HG02981 (cell line): ENCODE data around the gene KCNK7.
A peak's percentile ranks its signal among the peaks of the same experiment; 100 is the strongest.
"Not testable (repeated sequence)": the region's sequence is repeated elsewhere in the genome, so short reads cannot be mapped to it uniquely, and the experiment has no call there.

ENCODE experiments used
- ATAC-seq: cut with Tn5 transposase; IDR thresholded peaks from one replicate; pipeline ENCODE4 v1.9.1; 2021; ENCODE audit warnings: mild to moderate bottlenecking, moderate library complexity; ENCODE audit not compliant: unreplicated experiment

KCNK7 gene

GRCh38 chr11:65574811-65575567 lies 20.6 kb downstream of the KCNK7 start:
- ATAC-seq, result no peak

- peak; percentile 32 for ATAC-seq
Observed at GRCh38 chr11:65574109-65574810, 21.3 kb downstream of the KCNK7 start.

GRCh38 chr11:65573391-65574079 lies 22.1 kb downstream of the KCNK7 start:
- no peak for ATAC-seq

GRCh38 chr11:65572356-65573051 lies 23.1 kb downstream of the KCNK7 start, which contains the start of gene FAM89B:
TSS of gene FAM89B (plus strand) at chr11:65572538. CDS start at chr11:65572670, 132 bp downstream.
- ATAC-seq, result no peak

GRCh38 chr11:65571940-65572339 lies 23.7 kb downstream of the KCNK7 start:
- ATAC-seq, result no peak

- no peak for ATAC-seq
Observed at GRCh38 chr11:65571420-65571819, 24.2 kb downstream of the KCNK7 start.

- peak; percentile 54 for ATAC-seq
Observed at GRCh38 chr11:65569973-65570918, 25.4 kb downstream of the KCNK7 start, which contains the start of gene ZNRD2. TSS of gene ZNRD2 (plus strand) at chr11:65570477. CDS start at chr11:65570492, 15 bp downstream.

GRCh38 chr11:65569164-65569972 lies 26.2 kb downstream of the KCNK7 start:
- peak; percentile 2 for ATAC-seq

- no peak for ATAC-seq
Observed at GRCh38 chr11:65565624-65566453, 29.8 kb downstream of the KCNK7 start.

- not testable (repeated sequence) for ATAC-seq
Observed at GRCh38 chr11:65564879-65565559, 30.6 kb downstream of the KCNK7 start.

GRCh38 chr11:65563601-65564000 lies 32.0 kb downstream of the KCNK7 start:
- no peak for ATAC-seq

GRCh38 chr11:65562788-65563187 lies 32.8 kb downstream of the KCNK7 start:
- ATAC-seq, result no peak

GRCh38 chr11:65562020-65562419 lies 33.6 kb downstream of the KCNK7 start:
- ATAC-seq, result no peak

GRCh38 chr11:65560555-65561418 lies 34.8 kb downstream of the KCNK7 start:
- ATAC-seq, result no peak

GRCh38 chr11:65559951-65560537 lies 35.6 kb downstream of the KCNK7 start:
- ATAC-seq, result no peak

GRCh38 chr11:65559535-65559934 lies 36.1 kb downstream of the KCNK7 start:
- no peak for ATAC-seq
